PC-3 (cell line): ENCODE measurements around the gene ANO7. TPM values are rescaled to one million over a fixed set of nuclear protein-coding genes. Genes with fewer than 3 reads are reported as not detected.

Experiments used
- ATAC-seq: fragments of 200-7000 bp; cut with Tn5 transposase; 2 replicates; pipeline ENCODE4 v1.9.1; 2020; ENCODE audit warnings: mild to moderate bottlenecking, moderate library complexity
- BruUV-seq: library from RNA; stranded (reverse); fragments of 400-500 nt; replicated peaks from 2 replicates; lab custom pipeline; 2021; lab: Mats Ljungman, UMichigan
- CTCF ChIA-PET: fragments of 300-600 bp; sonication (Branson Sonifier 250); formaldehyde crosslinking; loops from one replicate; lab custom pipeline; 2022; ENCODE audit warnings: antibody characterized with exemption; lab: Charles Lee
- POLR2A ChIA-PET: fragments of 300-600 bp; sonication (Branson Sonifier 250); formaldehyde crosslinking; loops from one replicate; lab custom pipeline; 2022; ENCODE audit warnings: antibody characterized with exemption; ENCODE audit not compliant: unreplicated experiment; lab: Charles Lee
- DNase-seq: peaks from one replicate; pipeline ENCODE4 v3.0.0-alpha.2; 2015
- H2AFZ ChIP-seq: fragments of 300-600 bp; sonication (generic); 2 replicates; pipeline ENCODE4 v1.6.0; 2016; ENCODE audit warnings: antibody characterized with exemption, low read length
- H3F3A ChIP-seq: fragments of 300-600 bp; sonication (generic); one replicate; pipeline ENCODE4 v1.6.0; 2017; ENCODE audit warnings: antibody characterized with exemption, low read length, control low read depth, mild to moderate bottlenecking; ENCODE audit not compliant: unreplicated experiment
- H3K27ac ChIP-seq: fragments of 300-600 bp; sonication (generic); 2 replicates; pipeline ENCODE4 v1.5.1; 2016; ENCODE audit warnings: mild to moderate bottlenecking, low read length
- H3K27me3 ChIP-seq: fragments of 300-600 bp; sonication (generic); 2 replicates; pipeline ENCODE4 v1.6.1; 2016; ENCODE audit warnings: low read length, mixed read lengths
- H3K36me3 ChIP-seq: fragments of 300-600 bp; sonication (generic); 2 replicates; pipeline ENCODE4 v1.6.1; 2016; ENCODE audit warnings: low read depth, mixed run types, low read length, mixed read lengths
- H3K4me1 ChIP-seq: fragments of 300-600 bp; sonication (generic); 2 replicates; pipeline ENCODE4 v1.5.1; 2016; ENCODE audit warnings: low read length; ENCODE audit not compliant: insufficient read depth
- H3K4me2 ChIP-seq: fragments of 300-600 bp; sonication (generic); 2 replicates; pipeline ENCODE4 v1.6.0; 2016; ENCODE audit warnings: low read length
- H3K4me3 ChIP-seq: fragments of 300-600 bp; sonication (generic); 2 replicates; pipeline ENCODE4 v1.5.1; 2016; ENCODE audit warnings: mild to moderate bottlenecking, low read length, mixed read lengths
- H3K79me2 ChIP-seq: fragments of 300-600 bp; sonication (generic); 2 replicates; pipeline ENCODE4 v1.6.1; 2017; ENCODE audit warnings: low read length, mixed read lengths
- H3K9ac ChIP-seq: fragments of 300-600 bp; sonication (generic); 2 replicates; pipeline ENCODE4 v1.6.0; 2016; ENCODE audit warnings: mild to moderate bottlenecking, low read length
- H3K9me2 ChIP-seq: fragments of 300-600 bp; sonication (generic); replicated peaks from 2 replicates; pipeline ENCODE4 v1.6.1; 2016; ENCODE audit warnings: mixed run types, low read length, mixed read lengths
- H3K9me3 ChIP-seq: fragments of 300-600 bp; sonication (generic); 2 replicates; pipeline ENCODE4 v1.6.1; 2016; ENCODE audit warnings: low read length, mixed read lengths
- H4K20me1 ChIP-seq: fragments of 300-600 bp; sonication (generic); 2 replicates; pipeline ENCODE4 v1.6.1; 2016; ENCODE audit warnings: low read length, mixed read lengths
- EZH2 ChIP-seq: fragments of 300-600 bp; sonication (generic); IDR thresholded peaks from one replicate; pipeline ENCODE4 v1.6.1; 2017; ENCODE audit warnings: antibody characterized with exemption, mild to moderate bottlenecking, low read length; ENCODE audit not compliant: unreplicated experiment
- EZH2phosphoT487 ChIP-seq: fragments of 300-600 bp; sonication (generic); IDR thresholded peaks from 2 replicates; pipeline ENCODE4 v1.6.1; 2018; ENCODE audit warnings: mild to moderate bottlenecking, antibody characterized with exemption, low read length, borderline replicate concordance
- intact Hi-C: fragments of 100-400 bp; cut with micrococcal nuclease; formaldehyde crosslinking; loops from 2 replicates; pipeline ENCODE4 v1.9.0; 2023
- total RNA-seq: library from RNA; depleted of rRNA; stranded (reverse); fragments of >200 nt; gene quantifications from 2 replicates; pipeline ENCODE4 v1.2.3, GENCODE V29; 2014
- TF ChIP-seq, protein P1 (sequence below): fragments of 300-600 bp; sonication (generic); conservative IDR thresholded peaks from 2 replicates; pipeline ENCODE4 v1.5.1; 2017; ENCODE audit warnings: antibody characterized with exemption, low read depth, mild to moderate bottlenecking, low read length

Gene ANO7
- total RNA-seq, 1 experiment from 2014 or later: 2.6 TPM

DNA sequence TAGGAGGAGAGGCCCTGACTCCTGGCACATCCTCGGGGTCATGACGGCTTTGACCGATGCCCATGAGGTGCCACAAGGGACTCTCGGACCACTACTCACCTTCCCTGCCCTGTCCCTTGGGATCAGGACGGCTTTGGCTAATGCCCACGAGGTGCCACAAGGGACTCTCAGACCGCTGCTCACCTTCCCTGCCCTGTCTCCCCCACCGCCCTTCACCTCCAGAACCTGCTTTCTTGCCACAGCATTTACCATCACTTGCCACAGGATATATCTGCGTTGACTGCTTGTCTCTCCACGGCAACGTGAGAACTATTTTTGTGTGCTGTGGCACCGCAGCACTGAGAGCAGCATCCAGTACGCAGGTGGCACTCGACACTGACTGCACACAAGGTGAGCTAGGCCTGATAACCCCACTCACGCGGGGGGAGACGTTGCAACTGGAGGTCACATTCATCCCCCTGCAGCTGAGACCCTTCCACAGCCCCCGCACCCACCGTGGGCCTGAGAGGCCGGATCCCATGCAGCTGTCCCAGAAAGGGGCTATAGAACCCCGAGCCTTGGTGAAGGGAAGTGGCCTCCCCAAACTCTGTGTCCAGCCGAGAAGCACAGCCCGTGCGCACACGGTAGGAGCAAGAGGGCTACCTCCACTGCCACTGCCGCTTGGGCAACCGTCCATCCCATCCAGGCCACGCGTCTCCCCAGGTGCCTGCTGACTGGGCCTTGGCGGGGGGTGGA, 47.5 kb downstream of the ANO7 start:
- Histone ChIP-seq H3K27ac (no peak overlapping the region), H3K4me1 (no peaks in the 10 kb centered on the region), H4K20me1 (0 out of 2 replicates have a peak, but pooled peaks cover 8% of the 10 kb centered on the region), H3F3A (no peaks in the 10 kb centered on the region), H3K79me2 (no peaks in the 10 kb centered on the region), H3K36me3 (peaks cover 56% of the 10 kb centered on the region), H2AFZ (no peak overlapping the region), H3K9me2 (no peaks in the 10 kb centered on the region), H3K9ac (no peak overlapping the region), H3K4me2 (no peak overlapping the region), H3K9me3 (no peaks in the 10 kb centered on the region), H3K27me3 (no peaks in the 10 kb centered on the region), H3K4me3 (no peak overlapping the region)
- ChIA-PET POLR2A (no interaction called here), CTCF (no interaction called here)
- intact Hi-C loops: no loop called here
- TF ChIP-seq EZH2 (no peak), EZH2phosphoT487 (no peak)
- TF ChIP-seq, protein P1, sequence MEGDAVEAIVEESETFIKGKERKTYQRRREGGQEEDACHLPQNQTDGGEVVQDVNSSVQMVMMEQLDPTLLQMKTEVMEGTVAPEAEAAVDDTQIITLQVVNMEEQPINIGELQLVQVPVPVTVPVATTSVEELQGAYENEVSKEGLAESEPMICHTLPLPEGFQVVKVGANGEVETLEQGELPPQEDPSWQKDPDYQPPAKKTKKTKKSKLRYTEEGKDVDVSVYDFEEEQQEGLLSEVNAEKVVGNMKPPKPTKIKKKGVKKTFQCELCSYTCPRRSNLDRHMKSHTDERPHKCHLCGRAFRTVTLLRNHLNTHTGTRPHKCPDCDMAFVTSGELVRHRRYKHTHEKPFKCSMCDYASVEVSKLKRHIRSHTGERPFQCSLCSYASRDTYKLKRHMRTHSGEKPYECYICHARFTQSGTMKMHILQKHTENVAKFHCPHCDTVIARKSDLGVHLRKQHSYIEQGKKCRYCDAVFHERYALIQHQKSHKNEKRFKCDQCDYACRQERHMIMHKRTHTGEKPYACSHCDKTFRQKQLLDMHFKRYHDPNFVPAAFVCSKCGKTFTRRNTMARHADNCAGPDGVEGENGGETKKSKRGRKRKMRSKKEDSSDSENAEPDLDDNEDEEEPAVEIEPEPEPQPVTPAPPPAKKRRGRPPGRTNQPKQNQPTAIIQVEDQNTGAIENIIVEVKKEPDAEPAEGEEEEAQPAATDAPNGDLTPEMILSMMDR: no peak
- ATAC-seq (no peak), DNase-seq (no peak)
- no TSS peak for BruUV-seq

DNA sequence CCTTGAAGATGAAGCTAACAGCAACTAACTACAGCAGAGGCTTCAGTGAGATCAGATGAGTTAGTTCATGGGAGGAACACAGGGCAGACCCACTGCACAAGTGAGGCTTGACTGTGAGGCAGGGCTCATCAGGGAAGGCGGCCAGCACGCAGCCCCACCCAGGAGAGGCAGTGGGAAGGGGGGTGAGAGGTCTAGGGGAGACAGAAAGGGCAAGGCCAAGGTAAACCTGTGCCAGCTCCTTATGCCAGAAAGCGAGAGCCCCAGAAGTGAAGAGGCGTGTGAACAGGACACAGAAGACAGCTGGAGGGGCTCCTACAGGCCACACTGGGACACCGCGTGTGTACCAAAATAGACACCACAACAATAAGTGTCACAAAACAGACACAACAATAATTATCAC, 48.6 kb downstream of the ANO7 start:
- Histone ChIP-seq H4K20me1 (0 out of 2 replicates have a peak, but pooled peaks cover 8% of the 10 kb centered on the region), H3K9ac (no peak overlapping the region), H3K9me2 (no peaks in the 10 kb centered on the region), H3K4me1 (no peaks in the 10 kb centered on the region), H3K27ac (no peak overlapping the region), H3K4me2 (no peak overlapping the region), H3K9me3 (no peaks in the 10 kb centered on the region), H3F3A (no peaks in the 10 kb centered on the region), H3K36me3 (peaks cover 54% of the 10 kb centered on the region), H3K4me3 (no peak overlapping the region), H3K79me2 (no peaks in the 10 kb centered on the region), H2AFZ (no peak overlapping the region), H3K27me3 (no peaks in the 10 kb centered on the region)
- ChIA-PET CTCF (no interaction called here), POLR2A (no interaction called here)
- intact Hi-C loops: no loop called here
- TF ChIP-seq EZH2: no peak
- TF ChIP-seq, protein P1: no peak
- no peak for TF ChIP-seq EZH2phosphoT487
- no TSS peak for BruUV-seq
- ATAC-seq (no peak), DNase-seq (no peak)

DNA sequence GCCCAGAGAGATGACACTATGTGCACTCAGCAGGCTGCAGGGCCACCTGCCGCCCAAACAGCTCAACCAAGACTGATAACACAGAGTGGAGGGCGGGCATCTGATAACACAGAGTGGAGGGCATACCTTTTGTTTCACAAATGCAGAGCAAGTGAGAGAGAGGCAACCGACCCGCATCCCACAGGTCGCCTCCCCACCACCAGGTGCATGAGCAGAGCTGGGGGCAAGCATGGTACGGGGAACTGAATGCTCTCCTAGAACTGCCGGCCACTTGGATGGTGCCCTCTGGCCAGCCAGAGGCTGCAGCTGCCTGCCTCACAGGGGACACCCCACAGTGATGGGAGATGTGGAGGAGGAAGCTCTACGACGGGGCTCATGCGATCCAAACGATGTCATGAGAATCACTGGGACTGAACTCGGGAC, 49.5 kb downstream of the ANO7 start:
- POLR2A ChIA-PET: no interaction called here
- Histone ChIP-seq H3K4me2 (no peak overlapping the region), H3K4me3 (no peak overlapping the region), H3K27me3 (no peaks in the 10 kb centered on the region), H3K9ac (no peak overlapping the region), H3K9me3 (no peaks in the 10 kb centered on the region), H3K4me1 (no peaks in the 10 kb centered on the region), H3K27ac (no peak overlapping the region), H2AFZ (no peak overlapping the region), H3K36me3 (peaks cover 63% of the 10 kb centered on the region), H3K9me2 (no peaks in the 10 kb centered on the region), H3K79me2 (no peaks in the 10 kb centered on the region), H3F3A (no peaks in the 10 kb centered on the region), H4K20me1 (0 out of 2 replicates have a peak, but pooled peaks cover 8% of the 10 kb centered on the region)
- CTCF ChIA-PET: no interaction called here
- no TSS peak for BruUV-seq
- no peak for TF ChIP-seq EZH2
- TF ChIP-seq EZH2phosphoT487: no peak
- TF ChIP-seq, protein P1: no peak
- intact Hi-C loops: no loop called here
- no peak for ATAC-seq
- DNase-seq: no peak
